CD14-positive monocyte (primary cell): ENCODE measurements around the gene GNPNAT1. TPM values are rescaled to one million over a fixed set of nuclear protein-coding genes. Genes with fewer than 3 reads are reported as not detected.

Experiments
- DNase-seq, 3 donors: peaks; one replicate each; pipeline ENCODE4 v3.0.0-alpha.2; 2011 to 2022
- H2AFZ ChIP-seq: 2 replicates; pipeline ENCODE4 v1.6.0; 2012; ENCODE audit warnings: mild to moderate bottlenecking, low read depth, low read length, inconsistent platforms; ENCODE audit not compliant: insufficient read depth, poor library complexity, severe bottlenecking
- H3K27ac ChIP-seq, 2 donors: 1 replicate in 1 of 2; 2 replicates in 1 of 2; pipeline ENCODE4 v1.5.1; 2012 to 2013; ENCODE audit warnings: low read length in 2 of 2, control low read depth in 1 of 2, inconsistent platforms in 1 of 2, low read depth in 1 of 2, mild to moderate bottlenecking in 1 of 2
- H3K27me3 ChIP-seq, 2 donors: one replicate each; pipeline versions ENCODE4 v1.6.0 to v1.6.1; 2011 to 2013; ENCODE audit warnings: low read length in 2 of 2; ENCODE audit not compliant: control insufficient read depth in 2 of 2, insufficient read depth in 2 of 2
- H3K36me3 ChIP-seq, 2 donors: replicated peaks in 1 of 2; 1 replicate in 1 of 2; 2 replicates in 1 of 2; pipeline versions ENCODE4 v1.5.1 to v1.6.1; 2012 to 2013; ENCODE audit warnings: low read length in 2 of 2, control low read depth in 1 of 2, inconsistent platforms in 1 of 2, mild to moderate bottlenecking in 1 of 2; ENCODE audit not compliant: insufficient read depth in 2 of 2, control insufficient read depth in 1 of 2
- H3K4me1 ChIP-seq, 2 donors: 1 replicate in 1 of 2; 2 replicates in 1 of 2; pipeline versions ENCODE4 v1.5.1 to v1.6.1; 2012 to 2013; ENCODE audit warnings: low read length in 2 of 2, control low read depth in 1 of 2, inconsistent platforms in 1 of 2, mild to moderate bottlenecking in 1 of 2, moderate library complexity in 1 of 2; ENCODE audit not compliant: insufficient read depth in 2 of 2, control insufficient read depth in 1 of 2
- H3K4me2 ChIP-seq: replicated peaks from 2 replicates; pipeline ENCODE3; 2012; ENCODE audit warnings: low read length, moderate library complexity, mild to moderate bottlenecking; ENCODE audit not compliant: poor library complexity, severe bottlenecking; ENCODE audit errors: extremely low read depth
- H3K4me3 ChIP-seq, 3 experiments: fragments of 200-600 bp in 1 of 3; sonication (generic) in 1 of 3; replicated peaks in 1 of 3; 1 replicate in 2 of 3; 2 replicates in 1 of 3; pipeline ENCODE4 v1.5.1; 2011 to 2013; ENCODE audit warnings: low read length in 3 of 3, mild to moderate bottlenecking in 3 of 3, control low read depth in 2 of 3, low read depth in 2 of 3, inconsistent platforms in 1 of 3, moderate library complexity in 1 of 3
- H3K79me2 ChIP-seq: 2 replicates; pipeline ENCODE4 v1.6.0; 2012; ENCODE audit warnings: mild to moderate bottlenecking, control low read depth, inconsistent platforms, low read length, moderate library complexity; ENCODE audit not compliant: insufficient read depth
- H3K9ac ChIP-seq: 2 replicates; pipeline ENCODE4 v1.6.0; 2017; ENCODE audit warnings: low read length, mild to moderate bottlenecking; ENCODE audit not compliant: insufficient read depth, poor library complexity, severe bottlenecking
- H3K9me3 ChIP-seq, 2 donors: replicated peaks in 1 of 2; 1 replicate in 1 of 2; 2 replicates in 1 of 2; pipeline versions ENCODE4 v1.5.1 to v1.6.1; 2012 to 2013; ENCODE audit warnings: low read length in 2 of 2, control low read depth in 1 of 2; ENCODE audit not compliant: control insufficient read depth in 1 of 2, insufficient read depth in 1 of 2
- H4K20me1 ChIP-seq: 2 replicates; pipeline ENCODE4 v1.6.0; 2012; ENCODE audit warnings: mild to moderate bottlenecking, low read length, control low read depth, moderate library complexity; ENCODE audit not compliant: insufficient read depth
- H3K27ac Mint-ChIP-seq, 7 donors: one replicate each; pipeline ENCODE4 v1.8.0; 2020; ENCODE audit warnings: mild to moderate bottlenecking in 7 of 7, mixed read lengths in 7 of 7, moderate library complexity in 6 of 7, inconsistent platforms in 2 of 7
- H3K27me3 Mint-ChIP-seq, 3 donors: one replicate each; pipeline ENCODE4 v1.8.0; 2021 to 2022; ENCODE audit warnings: low read depth in 3 of 3, mild to moderate bottlenecking in 3 of 3, mixed read lengths in 3 of 3, moderate library complexity in 3 of 3, inconsistent platforms in 1 of 3
- H3K36me3 Mint-ChIP-seq, 2 donors: one replicate each; pipeline ENCODE4 v1.8.0; 2020; ENCODE audit warnings: mixed read lengths in 2 of 2, inconsistent platforms in 1 of 2, mild to moderate bottlenecking in 1 of 2
- H3K4me1 Mint-ChIP-seq: one replicate; pipeline ENCODE4 v1.8.0; 2020; ENCODE audit warnings: mild to moderate bottlenecking, mixed read lengths
- H3K4me3 Mint-ChIP-seq, 2 donors: one replicate each; pipeline ENCODE4 v1.8.0; 2020; ENCODE audit warnings: mild to moderate bottlenecking in 2 of 2, mixed read lengths in 2 of 2, moderate library complexity in 1 of 2
- H3K9me3 Mint-ChIP-seq, 7 donors: one replicate each; pipeline ENCODE4 v1.8.0; 2020 to 2022; ENCODE audit warnings: mixed read lengths in 7 of 7, mild to moderate bottlenecking in 6 of 7, moderate library complexity in 6 of 7, inconsistent platforms in 2 of 7
- WGBS: methylation state at CpG from one replicate; pipeline ENCODE4 v1.1.5; 2013; ENCODE audit warnings: missing lambda C conversion rate; ENCODE audit not compliant: insufficient coverage; 5-methylcytosine and 5-hydroxymethylcytosine counted together
- intact Hi-C, 2 donors: fragments of 100-400 bp; cut with micrococcal nuclease; formaldehyde crosslinking; loops; one replicate each; pipeline versions ENCODE4 v1.15.0 to v1.15.1; 2023
- polyA plus RNA-seq, 3 donors: library from polyadenylated mRNA; depleted of rRNA in 1 of 3; unstranded in 2 of 3; stranded (reverse) in 1 of 3; fragments of 300-500 nt in 2 of 3; fragments of >200 nt in 1 of 3; fragmentation: Illumina TruSeq in 2 of 3; gene quantifications; 1 replicate in 2 of 3; 2 replicates in 1 of 3; pipeline ENCODE4 v1.2.3, GENCODE V29; 2012 to 2021
- TF ChIP-seq, protein P1 (sequence below): fragments of 200-600 bp; IDR thresholded peaks from one replicate; pipeline ENCODE4 v1.8.0; 2022; ENCODE audit warnings: antibody characterized with exemption, mild to moderate bottlenecking

Gene GNPNAT1
- polyA plus RNA-seq, 3 donors, result 1.1 to 3.1 (median 1.9) TPM

DNA sequence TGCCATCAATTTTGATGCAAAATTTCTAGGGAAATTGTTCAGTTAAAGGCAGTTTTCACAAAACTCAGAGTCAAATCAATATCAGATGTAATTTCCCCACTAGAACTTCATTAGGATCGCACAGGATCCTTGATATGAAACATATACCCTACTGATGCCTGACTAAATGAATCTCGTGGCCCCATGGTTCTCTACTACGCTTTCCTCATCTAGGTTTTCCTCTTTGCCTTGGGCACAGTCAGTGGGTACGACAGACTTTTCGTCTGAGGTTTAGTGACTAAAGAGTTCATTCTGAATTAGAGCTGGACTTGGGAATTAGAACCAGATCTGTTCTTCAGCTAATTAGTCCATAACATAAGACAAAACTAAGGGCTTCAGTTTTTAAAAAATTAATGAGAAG is 42.5 kb upstream of the GNPNAT1 start:
- no peak for DNase-seq
- Histone ChIP-seq H3K79me2 (no peaks in the 10 kb centered on the region), H3K27ac (no peak overlapping the region), H3K27me3 (no peaks in the 10 kb centered on the region), H3K9me3 (no peaks in the 10 kb centered on the region), H2AFZ (no peak overlapping the region), H3K36me3 (no peaks in the 10 kb centered on the region), H3K4me1 (no peaks in the 10 kb centered on the region), H4K20me1 (no peaks in the 10 kb centered on the region), H3K9ac (no peak overlapping the region), H3K4me2 (no peak overlapping the region), H3K4me3 (no peak overlapping the region)
- TF ChIP-seq, protein P1, sequence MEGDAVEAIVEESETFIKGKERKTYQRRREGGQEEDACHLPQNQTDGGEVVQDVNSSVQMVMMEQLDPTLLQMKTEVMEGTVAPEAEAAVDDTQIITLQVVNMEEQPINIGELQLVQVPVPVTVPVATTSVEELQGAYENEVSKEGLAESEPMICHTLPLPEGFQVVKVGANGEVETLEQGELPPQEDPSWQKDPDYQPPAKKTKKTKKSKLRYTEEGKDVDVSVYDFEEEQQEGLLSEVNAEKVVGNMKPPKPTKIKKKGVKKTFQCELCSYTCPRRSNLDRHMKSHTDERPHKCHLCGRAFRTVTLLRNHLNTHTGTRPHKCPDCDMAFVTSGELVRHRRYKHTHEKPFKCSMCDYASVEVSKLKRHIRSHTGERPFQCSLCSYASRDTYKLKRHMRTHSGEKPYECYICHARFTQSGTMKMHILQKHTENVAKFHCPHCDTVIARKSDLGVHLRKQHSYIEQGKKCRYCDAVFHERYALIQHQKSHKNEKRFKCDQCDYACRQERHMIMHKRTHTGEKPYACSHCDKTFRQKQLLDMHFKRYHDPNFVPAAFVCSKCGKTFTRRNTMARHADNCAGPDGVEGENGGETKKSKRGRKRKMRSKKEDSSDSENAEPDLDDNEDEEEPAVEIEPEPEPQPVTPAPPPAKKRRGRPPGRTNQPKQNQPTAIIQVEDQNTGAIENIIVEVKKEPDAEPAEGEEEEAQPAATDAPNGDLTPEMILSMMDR, result no peak
- 100% methylated on average over 2 of the region's 5 CpGs for WGBS
- Mint-ChIP-seq H3K27me3 (peaks cover 2 to 5% (median 4%) of the 10 kb centered on the region in 3 donors), H3K4me3 (no peak overlapping the region), H3K4me1 (no peaks in the 10 kb centered on the region), H3K36me3 (no peaks in the 10 kb centered on the region), H3K27ac (no peak overlapping the region), H3K9me3 (peaks cover 0 to 7% (median 4%) of the 10 kb centered on the region in 7 donors)
- intact Hi-C loops, result no loop called here

- 90% methylated on average over 5 of the region's 7 CpGs for WGBS
- intact Hi-C loops, result loop anchor here in 1 of 2 donors (10.0 kb wide), 2 partner anchors 225 to 475 kb away; no protein-coding TSS in a partner anchor
- TF ChIP-seq, protein P1, result no peak
Observed at GRCh38 chr14:52829527-52830185, 38.2 kb upstream of the GNPNAT1 start.

More at GRCh38 chr14:52829527-52830185, 38.2 kb upstream of the GNPNAT1 start:
- no peaks in the 10 kb centered on the region for H3K36me3 ChIP-seq
- H3K27ac ChIP-seq, result no peak overlapping the region
- H3K4me1 ChIP-seq, result no peaks in the 10 kb centered on the region
- no peaks in the 10 kb centered on the region for H3K9me3 Mint-ChIP-seq
- no peak overlapping the region for H3K27ac Mint-ChIP-seq
- H3K36me3 Mint-ChIP-seq, result no peaks in the 10 kb centered on the region
- no peak overlapping the region for H2AFZ ChIP-seq
- no peak overlapping the region for H3K4me2 ChIP-seq
- no peaks in the 10 kb centered on the region for H3K9me3 ChIP-seq
- peaks cover under 1% of the 10 kb centered on the region in 2 donors for H3K27me3 ChIP-seq
- H3K27me3 Mint-ChIP-seq, result peaks cover 4 to 5% (median 4%) of the 10 kb centered on the region in 3 donors
- H3K9ac ChIP-seq, result no peak overlapping the region
- no peak overlapping the region for H3K4me3 ChIP-seq
- no peak overlapping the region for H3K4me3 Mint-ChIP-seq
- no peaks in the 10 kb centered on the region for H3K79me2 ChIP-seq
- H3K4me1 Mint-ChIP-seq, result no peaks in the 10 kb centered on the region
- DNase-seq, result no peak
- no peaks in the 10 kb centered on the region for H4K20me1 ChIP-seq
